ENCODE data around the gene MYO9B. TPM values are rescaled to one million over a fixed set of nuclear protein-coding genes. Genes with fewer than 3 reads are reported as not detected.
A peak's percentile ranks its signal among the peaks of the same experiment; 100 is the strongest.

MYO9B gene
- total and polyA plus RNA-seq, 9 of the 15 experiments (the other 6 are each of a cell fraction or from before 2014, with no cell fraction given), result 2.4 to 77.6 (median 23.0) TPM

DNA sequence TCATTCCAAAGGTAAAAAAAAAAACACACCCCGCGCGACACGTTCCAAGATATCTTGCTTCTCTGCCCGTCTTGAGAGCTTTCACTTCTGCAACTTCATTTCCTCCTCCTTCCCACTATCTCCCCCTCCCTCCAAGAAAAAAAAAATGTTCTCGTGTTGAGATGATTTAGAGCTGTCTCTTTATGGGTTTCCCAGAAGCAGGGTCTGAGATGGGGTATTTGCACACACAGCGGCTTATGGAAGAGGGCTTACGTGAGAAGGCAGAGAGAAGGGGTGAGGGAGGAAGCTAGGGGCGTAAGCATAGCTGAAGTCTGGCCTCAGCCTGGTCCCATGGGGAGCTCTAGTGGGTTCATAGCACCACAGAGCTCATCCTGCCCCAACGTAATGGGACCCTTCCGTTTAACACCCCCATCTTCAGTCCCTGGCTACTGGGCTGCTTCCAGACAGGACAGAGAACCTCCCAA lies 108.3 kb downstream of the MYO9B start (continued):
- peak; percentile 74 for TF ChIP-seq ZNF384 (IDR thresholded peaks at IDR 0.05; ENCODE audit: low read depth, low read length)

DNA sequence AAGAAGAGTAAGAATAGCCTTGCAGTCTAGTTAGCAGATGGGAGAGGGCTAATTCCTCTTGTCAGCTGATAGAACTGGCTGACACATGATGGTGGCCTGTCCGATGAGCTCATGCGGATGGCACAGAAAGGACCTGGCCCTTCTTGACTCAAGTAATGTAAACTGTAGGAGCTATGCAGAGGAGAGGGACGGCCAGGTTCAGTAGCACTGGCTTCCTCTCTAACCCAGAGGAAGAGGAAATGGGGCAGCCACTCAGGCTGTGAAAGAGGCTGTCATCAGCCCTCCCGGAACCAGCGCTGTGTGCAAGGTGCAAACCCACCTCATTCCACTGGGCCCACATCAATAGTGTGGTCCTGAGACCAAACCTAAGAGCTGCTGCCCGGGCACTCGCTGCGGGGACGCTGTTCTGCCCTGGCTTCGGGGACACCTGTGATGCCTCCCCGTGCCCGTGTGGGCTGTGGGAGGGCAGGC lies 108.8 kb downstream of the MYO9B start:
- ATAC-seq (no peak), FAIRE-seq (no peak), DNase-seq (ENCODE audit: extremely low read depth in 1 of 4, low spot score in 3 of 4) (no peak)
- Histone ChIP-seq H3K27ac (ENCODE audit: extremely low read depth, low read depth, low read length) (no peak overlapping the region), H4K20me1 (replicated peaks; ENCODE audit: control insufficient read depth, insufficient read depth, low read length) (no peaks in the 10 kb centered on the region), H2AFZ (ENCODE audit: low read depth, low read length) (no peak overlapping the region), H3K9me3 (replicated peaks; ENCODE audit: control insufficient read depth, insufficient read depth, low read depth, low read length) (no peaks in the 10 kb centered on the region), H3K79me2 (ENCODE audit: control insufficient read depth, insufficient read depth, low read length) (no peaks in the 10 kb centered on the region), H3K27me3 (ENCODE audit: control insufficient read depth in 2 of 2, insufficient read depth in 2 of 2, low read length in 2 of 2) (no peaks in the 10 kb centered on the region), H3K36me3 (ENCODE audit: control insufficient read depth, insufficient read depth, low read length) (peaks cover 49% of the 10 kb centered on the region; the same call in 2 of the 3 replicates), H3K4me3 (no peak overlapping the region), H3K4me1 (replicated peaks in 1 of 2; ENCODE audit: control insufficient read depth in 2 of 2, insufficient read depth in 2 of 2, low read length in 2 of 2) (peaks cover 0 to 5% of the 10 kb centered on the region in 2 experiments; a peak in 2 of 5 replicates), H3K9me1 (ENCODE audit: control insufficient read depth, insufficient read depth, low read length) (no peaks in the 10 kb centered on the region), H3K4me2 (ENCODE audit: insufficient read depth, low read length) (no peak overlapping the region), H3K9ac (ENCODE audit: insufficient read depth in 1 of 2, low read depth in 2 of 2, low read length in 2 of 2) (no peak overlapping the region)
- BruUV-seq (replicated peaks), result no TSS peak
- in situ Hi-C loops (cut with MboI), result no loop called here
- CTCF ChIA-PET (ENCODE audit: low intra/inter-chr PET ratio), result no interaction called here
- 95% methylated on average over 11 of the region's 12 CpGs for WGBS (ENCODE audit: insufficient coverage, low coverage, missing lambda C conversion rate)
- intact Hi-C loops (cut with micrococcal nuclease), result no loop called here
- TF ChIP-seq SRSF7 (optimal IDR thresholded peaks at IDR 0.05; ENCODE audit: low read depth, low read length), result no peak
- no peak for TF ChIP-seq SETDB1 (IDR thresholded peaks at IDR 0.05; ENCODE audit: low read length)
- TF ChIP-seq MIER1 (IDR thresholded peaks at IDR 0.05; ENCODE audit: low read depth), result no peak
- TF ChIP-seq ZNF561 (CRISPR knock-in tag; conservative IDR thresholded peaks at IDR 0.05), result no peak
- no peak for TF ChIP-seq JUND (IDR thresholded peaks at IDR 0.05; ENCODE audit: borderline replicate concordance, low read depth, low read length)
- TF ChIP-seq JUND (tag; IDR thresholded peaks at IDR 0.05; ENCODE audit: borderline replicate concordance, low read depth, low read length), result no peak
- POLR2A ChIA-PET, result interaction anchor here (0.5 to 2.1 kb wide), 5 partner anchors 31 to 511 kb away, joined by 3 to 4 read pairs (median 4); partner anchors contain the start of genes HAUS8, MYO9B and USE1
